Measurements from ENCODE around the gene GCGR.
A peak's percentile ranks its signal among the peaks of the same experiment; 100 is the strongest.

The GCGR gene

GRCh38 chr17:81811705-81812570 lies 8.0 kb downstream of the GCGR start:
- no peak for DNase-seq (ENCODE audit: low read depth)

DNA sequence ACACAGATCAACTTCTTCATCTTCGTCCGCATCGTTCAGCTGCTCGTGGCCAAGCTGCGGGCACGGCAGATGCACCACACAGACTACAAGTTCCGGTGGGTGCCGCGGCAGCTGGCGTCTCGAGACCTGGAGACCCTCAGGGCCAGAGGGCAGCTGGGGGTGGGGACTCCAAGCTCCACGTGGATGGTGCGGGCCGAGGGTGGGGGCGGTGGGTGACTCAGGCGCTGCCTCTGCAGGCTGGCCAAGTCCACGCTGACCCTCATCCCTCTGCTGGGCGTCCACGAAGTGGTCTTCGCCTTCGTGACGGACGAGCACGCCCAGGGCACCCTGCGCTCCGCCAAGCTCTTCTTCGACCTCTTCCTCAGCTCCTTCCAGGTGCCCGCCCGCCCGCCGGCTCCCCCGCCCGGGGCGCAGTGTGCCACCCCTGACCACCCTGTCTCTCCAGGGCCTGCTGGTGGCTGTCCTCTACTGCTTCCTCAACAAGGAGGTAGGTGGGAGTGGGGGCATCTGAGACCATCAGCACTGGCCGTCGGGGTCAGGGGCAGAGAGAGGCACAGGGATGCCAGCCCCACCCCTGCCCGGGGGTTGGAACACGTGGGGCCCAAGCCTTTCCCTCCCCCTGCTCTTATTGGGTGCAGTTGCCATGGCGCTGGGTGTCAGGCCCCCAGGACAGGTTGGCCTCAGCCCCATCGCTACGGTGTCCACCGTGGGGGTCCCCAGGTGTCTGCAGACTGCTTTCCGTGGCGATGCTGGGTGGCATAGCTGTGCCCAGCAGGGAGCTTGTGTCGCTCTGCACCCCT lies 8.8 kb downstream of the GCGR start:
- no peak for DNase-seq (ENCODE audit: low read depth)

GRCh38 chr17:81813371-81813684 lies 9.4 kb downstream of the GCGR start:
- DNase-seq (ENCODE audit: low read depth), result no peak

GRCh38 chr17:81813861-81814683 lies 10.1 kb downstream of the GCGR start:
- no peak for DNase-seq (ENCODE audit: low read depth)

DNA sequence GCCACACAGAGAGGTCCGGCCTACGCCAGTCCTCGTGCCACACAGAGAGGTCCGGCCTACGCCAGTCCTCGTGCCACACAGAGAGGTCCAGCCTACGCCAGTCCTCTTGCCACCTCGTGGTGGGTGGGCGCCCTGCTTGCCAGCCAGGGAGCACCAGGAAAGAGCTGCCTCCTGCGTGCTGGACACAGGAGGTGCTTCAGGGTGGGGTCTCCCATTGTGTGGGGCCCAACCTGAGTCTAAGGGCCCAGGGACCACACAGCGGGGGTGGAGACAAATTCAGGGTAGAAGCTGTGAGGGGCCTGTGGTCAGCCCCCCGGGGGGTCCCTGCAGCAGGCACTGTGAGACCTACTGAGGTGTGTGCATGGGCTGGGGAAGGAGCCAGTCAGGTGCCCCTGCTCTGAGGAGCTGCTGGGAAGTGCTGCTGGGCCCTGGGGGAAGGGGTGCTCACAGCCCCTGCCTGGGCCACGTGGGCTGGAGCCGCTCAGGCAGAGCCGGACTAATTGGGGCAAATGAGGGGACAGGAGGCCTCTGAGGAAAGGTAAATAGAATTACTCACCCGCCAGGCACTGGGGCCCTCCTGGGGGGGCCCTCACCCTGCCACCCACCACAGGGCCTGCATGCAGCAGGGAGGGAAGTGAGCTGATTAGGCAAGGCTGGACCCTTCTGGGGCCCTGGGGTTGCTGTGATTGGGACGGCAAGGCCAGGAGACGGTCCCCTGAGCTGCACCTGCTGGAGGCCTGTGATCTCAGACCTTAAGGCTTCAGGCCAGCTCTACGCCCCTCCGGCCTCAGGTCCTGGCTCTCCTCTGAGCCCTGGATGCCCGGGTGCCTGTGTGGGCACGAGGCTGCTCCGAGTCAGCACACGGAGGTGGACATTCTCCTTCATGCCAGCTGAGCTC lies 11.0 kb downstream of the GCGR start:
- no peak for DNase-seq (ENCODE audit: low read depth)

GRCh38 chr17:81815646-81815986 lies 11.7 kb downstream of the GCGR start:
- DNase-seq (ENCODE audit: low read depth), result no peak

GRCh38 chr17:81817758-81818147 lies 13.8 kb downstream of the GCGR start:
- DNase-seq (ENCODE audit: low read depth), result no peak

DNA sequence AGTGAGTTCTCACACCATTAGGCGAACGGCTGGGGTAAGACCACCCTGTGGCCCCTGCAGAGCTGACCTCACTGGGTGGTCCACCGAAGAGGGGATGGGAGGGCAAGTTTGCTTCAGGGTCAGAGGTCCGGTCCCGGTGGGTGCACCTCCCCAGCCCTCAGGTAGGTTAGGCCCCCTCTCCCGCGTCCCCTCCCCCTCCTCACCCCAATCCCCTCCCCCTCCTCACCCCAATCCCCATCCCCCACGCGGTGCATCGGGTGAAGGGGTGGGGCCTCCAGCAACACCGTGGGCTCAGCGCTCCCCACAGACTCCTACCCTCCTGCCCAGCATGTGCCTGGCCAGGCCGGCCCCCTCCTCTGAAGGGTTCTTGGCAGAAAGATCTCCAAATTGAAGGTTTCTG lies 15.8 kb downstream of the GCGR start:
- no peak for DNase-seq (ENCODE audit: low read depth)

GRCh38 chr17:81821147-81821546 lies 17.2 kb downstream of the GCGR start:
- no peak for DNase-seq (ENCODE audit: low read depth)

GRCh38 chr17:81821603-81822311 lies 17.8 kb downstream of the GCGR start:
- DNase-seq (ENCODE audit: low read depth), result peak; percentile 49

DNA sequence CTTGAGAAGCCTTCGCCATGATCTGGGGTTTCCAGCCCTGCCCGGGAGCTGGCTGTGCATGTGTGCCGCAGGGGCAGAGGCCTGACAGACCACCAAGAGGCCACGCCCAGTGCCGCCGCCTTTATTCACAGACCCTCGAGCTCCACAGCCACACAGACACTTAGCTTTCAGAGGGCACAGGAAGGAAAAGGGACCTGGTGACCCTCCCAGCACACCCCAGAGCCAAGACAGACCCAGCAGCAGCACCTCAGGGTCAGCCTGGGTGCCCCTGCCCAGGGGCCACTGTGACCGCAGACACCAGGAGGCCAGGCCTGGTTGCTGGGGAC lies 18.3 kb downstream of the GCGR start:
- DNase-seq (ENCODE audit: low read depth), result no peak

DNA sequence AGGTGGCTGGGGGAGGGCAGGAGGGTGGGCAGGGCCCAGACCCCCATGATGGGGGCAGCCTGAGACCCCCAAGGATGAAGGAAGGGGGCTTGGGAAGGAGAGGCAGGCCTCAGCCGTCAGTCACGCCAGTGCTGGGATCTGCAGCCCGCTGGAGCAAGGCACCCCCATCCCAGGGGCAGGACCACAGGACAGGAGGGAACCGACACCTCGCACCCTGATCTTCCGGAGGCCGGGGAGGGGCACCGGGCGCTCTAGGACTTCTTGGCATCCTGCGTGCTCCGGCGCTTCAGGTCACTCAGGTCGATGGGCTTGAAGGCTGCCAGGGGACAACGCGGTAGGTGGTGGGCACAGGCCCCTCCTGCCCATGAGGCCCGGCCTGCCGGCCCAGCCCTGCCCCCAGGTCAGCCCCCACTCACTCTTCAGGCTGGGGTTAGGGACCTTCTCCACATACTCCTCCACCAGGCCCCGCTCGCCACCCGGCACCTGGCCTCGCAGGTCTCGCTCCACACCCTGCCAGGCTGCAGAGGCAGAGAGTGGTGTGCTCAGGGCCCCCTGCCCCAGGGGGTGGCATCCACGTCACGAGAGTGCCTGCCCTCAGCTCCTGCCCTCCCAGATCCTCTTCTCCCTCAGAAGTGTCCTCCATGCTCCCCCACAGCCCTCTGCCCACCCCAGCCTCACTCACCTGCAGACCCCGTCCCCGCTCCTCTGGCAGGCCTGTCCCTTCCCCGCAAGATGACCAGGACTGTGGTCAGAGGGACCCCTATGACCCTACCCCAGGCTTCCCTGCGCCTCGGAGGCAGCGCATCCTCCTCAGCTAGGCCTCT lies 19.3 kb downstream of the GCGR start:
- no peak for DNase-seq (ENCODE audit: low read depth)

- no peak for DNase-seq (ENCODE audit: low read depth)
Observed at GRCh38 chr17:81823820-81824550, 20.0 kb downstream of the GCGR start.

DNA sequence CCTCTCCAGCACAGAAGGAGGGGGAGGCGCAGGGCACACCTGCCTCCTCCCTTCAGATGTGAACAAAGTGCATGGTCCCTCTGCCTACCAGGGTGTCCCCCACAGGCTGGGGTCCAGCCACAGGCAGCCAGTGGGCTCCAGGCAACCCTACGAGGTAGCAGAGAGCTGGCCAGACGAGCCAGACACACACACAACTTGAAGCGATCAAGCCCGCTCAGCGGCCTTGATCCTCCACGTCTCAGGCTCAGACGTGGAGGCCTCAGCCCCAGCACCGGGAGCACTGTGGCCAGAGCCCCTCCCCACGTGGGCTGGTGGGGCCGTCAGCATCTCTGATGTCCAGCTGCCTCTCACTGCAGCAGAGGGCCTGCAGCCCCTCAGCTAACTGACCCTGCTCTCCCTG lies 20.6 kb downstream of the GCGR start:
- DNase-seq (ENCODE audit: low read depth), result no peak

- no peak for DNase-seq (ENCODE audit: low read depth)
Observed at GRCh38 chr17:81825841-81826466, 22.0 kb downstream of the GCGR start.

DNA sequence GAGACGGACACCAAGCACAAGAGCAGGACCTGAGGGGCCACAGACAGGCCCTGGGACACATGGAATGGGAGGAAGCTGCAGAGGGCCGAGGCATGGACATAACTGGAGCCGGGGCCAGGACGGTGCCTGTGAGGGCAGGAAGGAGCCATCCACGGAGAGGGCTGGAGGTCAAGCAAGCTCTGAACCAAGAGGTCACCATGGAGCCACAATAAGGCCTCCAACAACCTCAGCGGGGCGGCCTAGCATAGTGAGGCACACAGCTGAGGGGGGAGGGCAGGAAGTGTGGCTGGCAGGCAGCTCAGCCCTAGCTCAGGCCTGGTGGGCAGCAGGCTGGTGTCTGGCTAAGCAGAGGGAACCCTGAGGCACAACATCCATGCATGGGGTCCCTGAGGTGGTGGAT lies 24.7 kb downstream of the GCGR start:
- DNase-seq (ENCODE audit: low read depth), result no peak

- no peak for DNase-seq (ENCODE audit: low read depth)
Observed at GRCh38 chr17:81829858-81830257, 25.9 kb downstream of the GCGR start.

DNA sequence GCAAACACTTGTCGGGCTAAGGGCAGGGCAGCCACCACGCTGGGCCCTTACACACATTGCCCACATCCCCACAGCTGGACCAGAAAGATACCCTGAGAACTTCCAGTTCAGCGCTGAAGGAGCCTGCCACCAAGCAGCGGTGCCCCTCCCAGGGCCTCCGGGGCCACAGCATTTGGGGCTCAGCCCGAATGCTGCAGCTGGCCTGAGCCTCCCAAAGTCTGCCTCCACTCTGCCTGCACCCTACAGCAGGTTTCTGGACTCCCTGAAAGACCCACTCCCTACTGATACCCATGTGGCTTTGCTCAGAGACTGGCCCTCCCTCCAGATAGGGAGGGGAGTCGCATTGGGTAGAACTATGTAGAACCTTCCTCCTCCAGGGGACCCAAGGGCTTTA lies 27.6 kb downstream of the GCGR start:
- DNase-seq (ENCODE audit: low read depth), result no peak

GRCh38 chr17:81831957-81832607 lies 28.1 kb downstream of the GCGR start:
- peak; percentile 48 for DNase-seq (ENCODE audit: low read depth)

Measured in fibroblast of gingiva (primary cell).